Measurements from ENCODE around the gene MAP7D1. TPM values are rescaled to one million over a fixed set of nuclear protein-coding genes. Genes with fewer than 3 reads are reported as not detected.

Gene MAP7D1
- total and polyA plus RNA-seq, 2 of the 13 experiments (the other 11 are each of a cell fraction or from before 2014, with no cell fraction given) = 5.6 to 7.2 TPM

DNA sequence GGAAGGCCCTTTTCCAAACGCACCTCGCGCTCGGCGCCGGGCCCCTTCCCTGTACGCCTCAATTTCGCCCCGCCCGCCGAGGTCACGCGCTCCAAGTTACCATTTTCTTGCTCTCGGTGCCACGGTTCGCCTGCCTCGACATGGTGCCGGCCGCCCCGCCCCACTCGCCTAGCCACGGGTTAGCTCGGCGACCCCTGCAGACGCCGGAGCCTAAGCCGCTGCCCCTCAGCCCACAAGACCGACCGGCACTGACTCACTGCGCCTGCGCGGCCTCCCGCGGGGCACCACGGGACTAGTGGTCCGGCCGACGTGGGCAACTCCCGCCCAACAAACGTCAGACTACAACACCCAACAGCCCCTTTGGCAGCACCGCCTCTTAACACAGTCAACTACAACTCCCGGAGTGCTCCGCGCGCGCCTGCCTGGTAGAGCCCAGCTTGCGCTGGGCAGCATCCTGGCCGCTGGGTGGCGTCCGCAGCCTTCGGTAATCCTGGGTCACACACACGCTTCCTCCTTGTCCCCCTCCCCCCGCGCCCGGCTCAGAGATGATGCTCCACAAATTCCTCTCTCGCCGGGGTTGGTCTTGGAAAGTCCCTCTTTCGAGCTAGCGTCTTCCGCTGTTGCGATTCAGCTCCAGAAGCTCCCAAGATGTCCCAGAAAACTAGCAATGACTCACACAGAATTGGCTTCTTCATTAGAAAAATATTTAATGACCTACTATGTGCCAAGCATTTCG, 6.6 kb upstream of the MAP7D1 start, which contains the start of gene TRAPPC3 (continued):
- TF ChIP-seq, protein P1, sequence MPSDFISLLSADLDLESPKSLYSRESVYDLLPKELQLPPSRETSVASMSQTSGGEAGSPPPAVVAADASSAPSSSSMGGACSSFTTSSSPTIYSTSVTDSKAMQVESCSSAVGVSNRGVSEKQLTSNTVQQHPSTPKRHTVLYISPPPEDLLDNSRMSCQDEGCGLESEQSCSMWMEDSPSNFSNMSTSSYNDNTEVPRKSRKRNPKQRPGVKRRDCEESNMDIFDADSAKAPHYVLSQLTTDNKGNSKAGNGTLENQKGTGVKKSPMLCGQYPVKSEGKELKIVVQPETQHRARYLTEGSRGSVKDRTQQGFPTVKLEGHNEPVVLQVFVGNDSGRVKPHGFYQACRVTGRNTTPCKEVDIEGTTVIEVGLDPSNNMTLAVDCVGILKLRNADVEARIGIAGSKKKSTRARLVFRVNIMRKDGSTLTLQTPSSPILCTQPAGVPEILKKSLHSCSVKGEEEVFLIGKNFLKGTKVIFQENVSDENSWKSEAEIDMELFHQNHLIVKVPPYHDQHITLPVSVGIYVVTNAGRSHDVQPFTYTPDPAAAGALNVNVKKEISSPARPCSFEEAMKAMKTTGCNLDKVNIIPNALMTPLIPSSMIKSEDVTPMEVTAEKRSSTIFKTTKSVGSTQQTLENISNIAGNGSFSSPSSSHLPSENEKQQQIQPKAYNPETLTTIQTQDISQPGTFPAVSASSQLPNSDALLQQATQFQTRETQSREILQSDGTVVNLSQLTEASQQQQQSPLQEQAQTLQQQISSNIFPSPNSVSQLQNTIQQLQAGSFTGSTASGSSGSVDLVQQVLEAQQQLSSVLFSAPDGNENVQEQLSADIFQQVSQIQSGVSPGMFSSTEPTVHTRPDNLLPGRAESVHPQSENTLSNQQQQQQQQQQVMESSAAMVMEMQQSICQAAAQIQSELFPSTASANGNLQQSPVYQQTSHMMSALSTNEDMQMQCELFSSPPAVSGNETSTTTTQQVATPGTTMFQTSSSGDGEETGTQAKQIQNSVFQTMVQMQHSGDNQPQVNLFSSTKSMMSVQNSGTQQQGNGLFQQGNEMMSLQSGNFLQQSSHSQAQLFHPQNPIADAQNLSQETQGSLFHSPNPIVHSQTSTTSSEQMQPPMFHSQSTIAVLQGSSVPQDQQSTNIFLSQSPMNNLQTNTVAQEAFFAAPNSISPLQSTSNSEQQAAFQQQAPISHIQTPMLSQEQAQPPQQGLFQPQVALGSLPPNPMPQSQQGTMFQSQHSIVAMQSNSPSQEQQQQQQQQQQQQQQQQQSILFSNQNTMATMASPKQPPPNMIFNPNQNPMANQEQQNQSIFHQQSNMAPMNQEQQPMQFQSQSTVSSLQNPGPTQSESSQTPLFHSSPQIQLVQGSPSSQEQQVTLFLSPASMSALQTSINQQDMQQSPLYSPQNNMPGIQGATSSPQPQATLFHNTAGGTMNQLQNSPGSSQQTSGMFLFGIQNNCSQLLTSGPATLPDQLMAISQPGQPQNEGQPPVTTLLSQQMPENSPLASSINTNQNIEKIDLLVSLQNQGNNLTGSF (CRISPR knock-in tag; IDR thresholded peaks at IDR 0.05) = no peak
- TF ChIP-seq HNRNPUL1 (IDR thresholded peaks at IDR 0.05; ENCODE audit: low read depth, low read length) (no peak), FOXK2 (IDR thresholded peaks at IDR 0.05) (no peak; the same call in 1 of the 2 replicates), ZNF251 (CRISPR knock-in tag; IDR thresholded peaks at IDR 0.05) (no peak), THAP11 (CRISPR knock-in tag; IDR thresholded peaks at IDR 0.05) (peak; percentile 99), ATAD3A (CRISPR knock-in tag; IDR thresholded peaks at IDR 0.05) (no peak), REPIN1 (CRISPR knock-in tag; IDR thresholded peaks at IDR 0.05; ENCODE audit: borderline replicate concordance, low read depth) (peak; percentile 86; the same call in 1 of the 2 replicates), NR2F2 (IDR thresholded peaks at IDR 0.05; ENCODE audit: borderline replicate concordance, low read depth) (no peak), ZNF549 (CRISPR knock-in tag; IDR thresholded peaks at IDR 0.05) (no peak), ZNF367 (CRISPR knock-in tag; IDR thresholded peaks at IDR 0.05; ENCODE audit: borderline replicate concordance) (no peak), JARID2 (CRISPR knock-in tag; IDR thresholded peaks at IDR 0.05; ENCODE audit: insufficient replicate concordance) (peak; percentile 57), ZNF781 (CRISPR knock-in tag; IDR thresholded peaks at IDR 0.05; ENCODE audit: borderline replicate concordance, not compliant biosample characterization) (no peak), ZBTB3 (CRISPR knock-in tag; IDR thresholded peaks at IDR 0.05; ENCODE audit: borderline replicate concordance, low read depth) (no peak), NBN (conservative IDR thresholded peaks at IDR 0.05) (no peak), NFKBIZ (CRISPR knock-in tag; IDR thresholded peaks at IDR 0.05) (0 out of 2 replicates have a peak, but pooled peaks have one; percentile 6), GABPB1 (CRISPR knock-in tag; IDR thresholded peaks at IDR 0.05) (peak; percentile 93)
- TF ChIP-seq, protein P2, sequence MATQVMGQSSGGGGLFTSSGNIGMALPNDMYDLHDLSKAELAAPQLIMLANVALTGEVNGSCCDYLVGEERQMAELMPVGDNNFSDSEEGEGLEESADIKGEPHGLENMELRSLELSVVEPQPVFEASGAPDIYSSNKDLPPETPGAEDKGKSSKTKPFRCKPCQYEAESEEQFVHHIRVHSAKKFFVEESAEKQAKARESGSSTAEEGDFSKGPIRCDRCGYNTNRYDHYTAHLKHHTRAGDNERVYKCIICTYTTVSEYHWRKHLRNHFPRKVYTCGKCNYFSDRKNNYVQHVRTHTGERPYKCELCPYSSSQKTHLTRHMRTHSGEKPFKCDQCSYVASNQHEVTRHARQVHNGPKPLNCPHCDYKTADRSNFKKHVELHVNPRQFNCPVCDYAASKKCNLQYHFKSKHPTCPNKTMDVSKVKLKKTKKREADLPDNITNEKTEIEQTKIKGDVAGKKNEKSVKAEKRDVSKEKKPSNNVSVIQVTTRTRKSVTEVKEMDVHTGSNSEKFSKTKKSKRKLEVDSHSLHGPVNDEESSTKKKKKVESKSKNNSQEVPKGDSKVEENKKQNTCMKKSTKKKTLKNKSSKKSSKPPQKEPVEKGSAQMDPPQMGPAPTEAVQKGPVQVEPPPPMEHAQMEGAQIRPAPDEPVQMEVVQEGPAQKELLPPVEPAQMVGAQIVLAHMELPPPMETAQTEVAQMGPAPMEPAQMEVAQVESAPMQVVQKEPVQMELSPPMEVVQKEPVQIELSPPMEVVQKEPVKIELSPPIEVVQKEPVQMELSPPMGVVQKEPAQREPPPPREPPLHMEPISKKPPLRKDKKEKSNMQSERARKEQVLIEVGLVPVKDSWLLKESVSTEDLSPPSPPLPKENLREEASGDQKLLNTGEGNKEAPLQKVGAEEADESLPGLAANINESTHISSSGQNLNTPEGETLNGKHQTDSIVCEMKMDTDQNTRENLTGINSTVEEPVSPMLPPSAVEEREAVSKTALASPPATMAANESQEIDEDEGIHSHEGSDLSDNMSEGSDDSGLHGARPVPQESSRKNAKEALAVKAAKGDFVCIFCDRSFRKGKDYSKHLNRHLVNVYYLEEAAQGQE (IDR thresholded peaks at IDR 0.05; ENCODE audit: borderline replicate concordance in 1 of 2, low read depth in 1 of 2, low read length in 2 of 2) = no peak
- TF ChIP-seq, protein P3, sequence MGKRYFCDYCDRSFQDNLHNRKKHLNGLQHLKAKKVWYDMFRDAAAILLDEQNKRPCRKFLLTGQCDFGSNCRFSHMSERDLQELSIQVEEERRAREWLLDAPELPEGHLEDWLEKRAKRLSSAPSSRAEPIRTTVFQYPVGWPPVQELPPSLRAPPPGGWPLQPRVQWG (CRISPR knock-in tag; IDR thresholded peaks at IDR 0.05; ENCODE audit: borderline replicate concordance, low read depth) = no peak
- TF ChIP-seq, protein P4, sequence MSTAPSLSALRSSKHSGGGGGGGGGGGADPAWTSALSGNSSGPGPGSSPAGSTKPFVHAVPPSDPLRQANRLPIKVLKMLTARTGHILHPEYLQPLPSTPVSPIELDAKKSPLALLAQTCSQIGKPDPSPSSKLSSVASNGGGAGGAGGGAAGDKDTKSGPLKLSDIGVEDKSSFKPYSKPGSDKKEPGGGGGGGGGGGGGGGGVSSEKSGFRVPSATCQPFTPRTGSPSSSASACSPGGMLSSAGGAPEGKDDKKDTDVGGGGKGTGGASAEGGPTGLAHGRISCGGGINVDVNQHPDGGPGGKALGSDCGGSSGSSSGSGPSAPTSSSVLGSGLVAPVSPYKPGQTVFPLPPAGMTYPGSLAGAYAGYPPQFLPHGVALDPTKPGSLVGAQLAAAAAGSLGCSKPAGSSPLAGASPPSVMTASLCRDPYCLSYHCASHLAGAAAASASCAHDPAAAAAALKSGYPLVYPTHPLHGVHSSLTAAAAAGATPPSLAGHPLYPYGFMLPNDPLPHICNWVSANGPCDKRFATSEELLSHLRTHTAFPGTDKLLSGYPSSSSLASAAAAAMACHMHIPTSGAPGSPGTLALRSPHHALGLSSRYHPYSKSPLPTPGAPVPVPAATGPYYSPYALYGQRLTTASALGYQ (CRISPR knock-in tag; IDR thresholded peaks at IDR 0.05) = no peak
